ENCODE results near the gene CALHM5. TPM values are rescaled to one million over a fixed set of nuclear protein-coding genes. Genes with fewer than 3 reads are reported as not detected.

Gene CALHM5
- total RNA-seq = 7.7 and 9.3 TPM in 2 replicates

GRCh38 chr6:116511424-116512110 lies at the start of gene CALHM5:
Gene CALHM5 (plus strand): TSS chr6:116511639. CDS start chr6:116511697, 58 bp downstream.

GRCh38 chr6:116545651-116546050 lies 34.2 kb downstream of the CALHM5 start, which contains the start of gene TRAPPC3L:
Gene TRAPPC3L (minus strand): TSS chr6:116545684. CDS start chr6:116545514, 170 bp downstream.

DNA sequence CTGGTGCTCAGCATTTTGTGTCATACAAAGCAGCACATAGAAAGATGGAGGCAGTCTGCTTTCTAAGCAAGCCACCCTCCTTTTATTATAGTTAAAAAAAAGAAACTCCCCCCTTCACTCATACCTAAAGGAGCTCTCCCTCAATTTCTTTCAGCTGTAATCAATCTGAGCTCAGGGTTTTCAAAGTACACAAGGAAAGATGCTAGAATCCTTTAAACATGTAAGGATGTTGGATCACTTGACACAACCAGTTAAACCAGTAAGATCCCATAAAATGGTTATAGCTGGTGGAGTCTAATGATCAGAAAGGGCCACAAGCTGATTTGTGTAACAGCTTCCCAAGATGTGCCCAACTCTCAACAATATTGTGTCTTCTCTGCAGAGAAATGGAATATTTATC lies 42.0 kb downstream of the CALHM5 start, which contains the start of gene CALHM4:
Gene CALHM4 (plus strand): TSS at position 301 of the 400 bp plus-strand sequence. CDS start 43 bp downstream, at position 344.

GRCh38 chr6:116570856-116571682 lies 59.6 kb downstream of the CALHM5 start, which contains the start of gene RWDD1:
Gene RWDD1 (plus strand): TSS chr6:116571504. CDS start chr6:116571583, 79 bp downstream.

Other genes with a start within 250 kb of the CALHM5 start
- gene TSPYL1, start 231.7 kb upstream of the CALHM5 start, total RNA-seq = 64.1 and 79.5 TPM in 2 replicates
- gene DSE, start 140.7 kb upstream of the CALHM5 start, total RNA-seq = 33.0 and 41.6 TPM in 2 replicates
- gene CALHM6, start 50.3 kb upstream of the CALHM5 start, total RNA-seq = 0.13 and 0.50 TPM in 2 replicates
- gene TRAPPC3L, start 34.0 kb downstream of the CALHM5 start, total RNA-seq = 0.13 and 0.22 TPM in 2 replicates
- 0.13 and 0.22 TPM in 2 replicates for gene CALHM4, start 42.1 kb downstream of the CALHM5 start, total RNA-seq
- gene RWDD1, start 59.9 kb downstream of the CALHM5 start, total RNA-seq = 51.9 and 54.1 TPM in 2 replicates
- gene RSPH4A, start 104.8 kb downstream of the CALHM5 start, total RNA-seq = not detected in 2 replicates
- gene ZUP1, start 157.1 kb downstream of the CALHM5 start, total RNA-seq = 15.1 and 18.2 TPM in 2 replicates
- 13.2 and 14.1 TPM in 2 replicates for gene KPNA5, start 169.6 kb downstream of the CALHM5 start, total RNA-seq